ENCODE measurements around the gene AMOT.

Gene AMOT

GRCh38 chrX:112840382-112841113 lies at the start of gene AMOT:
TSS of gene AMOT (minus strand) at chrX:112840831. CDS start at chrX:112823126, 17,705 bp downstream.
- no peak for TF ChIP-seq CTCF (IDR thresholded peaks at IDR 0.05; ENCODE audit: low read depth, low read length, missing control alignments)
- H3K27ac ChIP-seq: no peak within 1 kb of the TSS
- in situ Hi-C loops (cut with HindIII; ENCODE audit: low pct_ligation_motif_present, low sequenced_read_pairs): no loop called here
- peak; percentile 11 for DNase-seq
- H3K4me3 ChIP-seq (ENCODE audit: low read depth, low read length): peak within 1 kb of the TSS; percentile 59
- no peaks in the 10 kb centered on the region for H3K27me3 ChIP-seq (replicated peaks)
- H3K36me3 ChIP-seq (replicated peaks): no peaks in the 10 kb centered on the region

- in situ Hi-C loops (cut with HindIII; ENCODE audit: low pct_ligation_motif_present, low sequenced_read_pairs): no loop called here
- Histone ChIP-seq H3K36me3 (replicated peaks) (no peaks in the 10 kb centered on the region), H3K27me3 (replicated peaks) (no peaks in the 10 kb centered on the region), H3K4me3 (ENCODE audit: low read depth, low read length) (no peak overlapping the region), H3K27ac (no peak overlapping the region)
- no peak for DNase-seq
- no peak for TF ChIP-seq CTCF (IDR thresholded peaks at IDR 0.05; ENCODE audit: low read depth, low read length, missing control alignments)
These were observed 48.8 kb upstream of the AMOT start for GRCh38 chrX:112889400-112889799.

- in situ Hi-C loops (cut with HindIII; ENCODE audit: low pct_ligation_motif_present, low sequenced_read_pairs): no loop called here
- DNase-seq: no peak
- no peak for TF ChIP-seq CTCF (IDR thresholded peaks at IDR 0.05; ENCODE audit: low read depth, low read length, missing control alignments)
- Histone ChIP-seq H3K27me3 (replicated peaks) (no peaks in the 10 kb centered on the region), H3K36me3 (replicated peaks) (no peaks in the 10 kb centered on the region), H3K4me3 (ENCODE audit: low read depth, low read length) (no peak overlapping the region), H3K27ac (no peak overlapping the region)
These were observed 48.3 kb upstream of the AMOT start for GRCh38 chrX:112888916-112889315.

- Histone ChIP-seq H3K36me3 (replicated peaks) (no peaks in the 10 kb centered on the region), H3K27me3 (replicated peaks) (no peaks in the 10 kb centered on the region), H3K4me3 (ENCODE audit: low read depth, low read length) (no peak overlapping the region), H3K27ac (no peak overlapping the region)
- no peak for TF ChIP-seq CTCF (IDR thresholded peaks at IDR 0.05; ENCODE audit: low read depth, low read length, missing control alignments)
- in situ Hi-C loops (cut with HindIII; ENCODE audit: low pct_ligation_motif_present, low sequenced_read_pairs): no loop called here
- no peak for DNase-seq
These were observed 37.1 kb upstream of the AMOT start for GRCh38 chrX:112877771-112878173.

- no peak for TF ChIP-seq CTCF (IDR thresholded peaks at IDR 0.05; ENCODE audit: low read depth, low read length, missing control alignments)
- no peaks in the 10 kb centered on the region for H3K27me3 ChIP-seq (replicated peaks)
- H3K36me3 ChIP-seq (replicated peaks): no peaks in the 10 kb centered on the region
- no peak for DNase-seq
- in situ Hi-C loops (cut with HindIII; ENCODE audit: low pct_ligation_motif_present, low sequenced_read_pairs): no loop called here
- no peak overlapping the region for H3K27ac ChIP-seq
- no peak overlapping the region for H3K4me3 ChIP-seq (ENCODE audit: low read depth, low read length)
These were observed 34.0 kb upstream of the AMOT start for GRCh38 chrX:112874614-112875013.

- Histone ChIP-seq H3K27me3 (replicated peaks) (no peaks in the 10 kb centered on the region), H3K36me3 (replicated peaks) (no peaks in the 10 kb centered on the region), H3K27ac (no peak overlapping the region), H3K4me3 (ENCODE audit: low read depth, low read length) (no peak overlapping the region)
- in situ Hi-C loops (cut with HindIII; ENCODE audit: low pct_ligation_motif_present, low sequenced_read_pairs): no loop called here
- TF ChIP-seq CTCF (IDR thresholded peaks at IDR 0.05; ENCODE audit: low read depth, low read length, missing control alignments): no peak
- no peak for DNase-seq
These were observed 33.5 kb upstream of the AMOT start for GRCh38 chrX:112874175-112874574.
